NCI-H82 (cell line): ENCODE results near the gene NQO2.
A peak's percentile ranks its signal among the peaks of the same experiment; 100 is the strongest.
"Not testable (repeated sequence)": the region's sequence is repeated elsewhere in the genome, so short reads cannot be mapped to it uniquely, and the experiment has no call there.

ENCODE experiments used
- DNase-seq: peaks from one replicate; lab custom pipeline; 2025; lab: John Stamatoyannopoulos, UW

The NQO2 gene

DNA sequence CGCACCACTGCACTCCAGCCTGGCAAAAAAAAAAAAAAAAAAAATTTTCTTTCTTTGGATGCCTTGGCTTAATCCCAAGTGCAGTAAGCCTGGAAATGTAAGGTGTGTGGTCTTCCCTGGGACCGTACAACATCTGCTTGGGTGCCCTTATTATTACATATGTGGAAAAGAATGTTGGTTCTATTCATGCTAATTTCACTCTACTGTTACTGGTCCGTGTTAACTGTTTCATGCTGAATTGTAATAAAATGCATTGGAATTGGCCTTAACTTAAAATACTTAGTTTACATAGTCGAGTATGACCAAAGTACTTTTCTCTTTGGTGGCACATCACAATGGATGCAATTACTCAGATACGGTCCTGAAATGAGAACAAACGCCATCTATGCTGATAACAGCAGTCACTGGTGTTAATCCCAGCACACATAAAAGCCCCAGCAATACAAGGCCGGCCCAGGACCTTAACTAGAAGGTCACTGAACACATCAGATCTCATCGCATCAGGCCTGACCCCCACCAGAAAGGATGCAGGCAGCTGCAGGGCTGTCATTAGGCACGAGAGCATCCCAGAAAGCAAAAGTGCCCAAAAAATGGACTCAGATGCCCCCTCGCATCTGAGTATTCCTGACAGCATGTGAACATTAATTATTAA, 29.5 kb upstream of the NQO2 start:
- DNase-seq, result peak; percentile 46

DNA sequence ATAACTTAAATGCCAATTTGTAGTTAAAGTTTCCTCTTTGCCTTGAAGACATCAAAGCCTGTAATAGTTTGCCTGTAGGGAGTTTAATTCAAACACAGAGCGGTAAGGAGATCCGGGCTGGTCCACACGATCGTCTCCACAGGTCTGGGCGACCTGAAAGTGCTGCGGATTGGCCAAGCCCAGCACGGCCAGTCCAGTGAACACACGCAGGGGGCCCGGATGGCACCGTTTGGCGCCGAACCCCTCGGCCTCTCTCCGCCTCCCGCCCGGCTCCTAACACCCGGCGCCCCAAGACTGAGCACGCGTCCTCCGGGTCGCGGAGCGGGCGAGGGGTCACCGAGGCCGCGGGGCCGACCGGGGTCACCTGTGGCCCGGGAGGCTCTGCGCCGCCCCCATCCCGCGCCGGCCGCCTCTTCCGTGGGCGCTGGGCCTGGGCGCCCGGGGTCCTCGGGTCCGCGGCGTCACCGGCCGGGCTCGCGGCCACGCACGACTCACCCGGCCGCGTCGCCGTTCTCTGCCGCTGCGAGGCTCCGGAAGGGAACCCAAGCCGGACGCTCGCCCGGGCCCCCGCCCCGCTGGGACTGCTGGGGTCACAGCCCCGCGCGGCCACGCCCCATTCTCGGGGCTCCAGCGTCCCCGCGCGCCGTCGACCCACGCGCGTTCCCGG, 28.8 kb upstream of the NQO2 start:
- peak; percentile 54 for DNase-seq

DNA sequence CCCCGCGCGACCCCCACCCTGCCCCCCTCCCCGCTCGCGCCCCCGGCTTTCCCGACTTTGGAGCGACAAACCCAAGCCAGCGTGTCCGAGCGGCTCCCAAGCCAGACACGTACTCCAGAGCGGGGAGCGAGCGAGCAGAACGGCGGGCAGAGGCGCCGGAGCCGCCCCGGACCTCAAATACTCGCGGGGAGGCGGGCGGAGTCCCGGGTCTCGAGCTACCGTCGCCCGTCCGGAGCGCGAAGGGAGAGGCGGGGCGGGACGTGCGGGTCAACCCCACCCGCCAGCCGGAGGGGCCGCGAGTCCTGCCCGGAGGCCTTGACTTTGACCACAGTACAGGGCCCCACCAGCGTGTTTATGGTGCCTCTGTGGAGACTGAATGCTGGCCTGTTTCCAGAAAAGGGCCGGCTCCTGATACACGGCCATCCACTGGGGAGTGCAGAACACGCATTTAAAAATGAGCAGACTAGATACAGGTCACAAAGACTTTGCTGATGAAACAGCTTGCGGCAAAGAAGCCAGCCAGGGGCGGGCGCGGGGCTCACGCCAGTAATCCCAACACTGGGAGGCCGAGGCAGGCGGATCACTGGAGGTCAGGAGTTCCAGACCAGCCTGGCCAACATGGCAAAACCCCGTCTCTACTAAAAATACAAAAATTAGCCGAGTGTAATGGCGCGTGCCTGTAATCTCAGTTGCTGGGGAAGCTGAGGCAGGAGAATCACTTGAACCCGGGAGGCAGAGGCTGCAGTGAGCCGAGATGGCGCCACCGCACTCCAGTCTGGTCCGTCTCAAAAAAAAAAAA, 28.1 kb upstream of the NQO2 start, which contains the start of gene SERPINB6:
Gene SERPINB6 (minus strand): TSS at position 148 of the 799 bp plus-strand sequence. CDS start 12,235 bp downstream, outside the sequence.
- peak; percentile 70 for DNase-seq

DNA sequence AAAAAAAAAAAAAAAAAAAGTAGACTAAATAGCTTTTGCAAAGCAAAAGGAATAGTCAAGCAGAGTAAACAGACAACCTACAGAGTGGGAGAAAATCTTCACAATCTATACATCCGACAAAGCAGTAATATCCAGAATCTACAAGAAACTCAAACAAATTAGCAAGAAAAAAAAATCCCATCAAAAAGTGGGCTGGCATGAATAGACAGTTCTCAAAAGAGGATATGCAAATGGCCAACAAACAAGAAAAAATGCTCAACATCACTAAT, 27.5 kb upstream of the NQO2 start:
- DNase-seq, result not testable (repeated sequence)

DNA sequence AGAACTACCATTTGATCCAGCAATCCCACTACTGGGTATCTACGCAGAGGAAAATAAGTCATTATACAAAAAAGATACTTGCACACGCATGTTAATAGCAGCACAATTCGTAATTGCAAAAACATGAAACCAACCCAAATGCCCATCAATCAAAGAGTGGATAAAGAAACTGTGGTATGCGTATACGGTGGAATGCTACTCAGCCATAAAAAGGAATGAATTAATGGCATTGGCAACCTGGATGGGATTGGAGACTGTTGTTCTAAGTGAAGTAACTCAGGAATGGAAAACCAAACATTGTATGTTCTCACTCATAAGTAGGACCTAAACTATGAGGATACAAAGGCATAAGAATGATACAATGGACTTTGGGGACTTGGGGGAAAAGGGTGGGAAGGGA, 27.0 kb upstream of the NQO2 start:
- DNase-seq, result not testable (repeated sequence)

DNA sequence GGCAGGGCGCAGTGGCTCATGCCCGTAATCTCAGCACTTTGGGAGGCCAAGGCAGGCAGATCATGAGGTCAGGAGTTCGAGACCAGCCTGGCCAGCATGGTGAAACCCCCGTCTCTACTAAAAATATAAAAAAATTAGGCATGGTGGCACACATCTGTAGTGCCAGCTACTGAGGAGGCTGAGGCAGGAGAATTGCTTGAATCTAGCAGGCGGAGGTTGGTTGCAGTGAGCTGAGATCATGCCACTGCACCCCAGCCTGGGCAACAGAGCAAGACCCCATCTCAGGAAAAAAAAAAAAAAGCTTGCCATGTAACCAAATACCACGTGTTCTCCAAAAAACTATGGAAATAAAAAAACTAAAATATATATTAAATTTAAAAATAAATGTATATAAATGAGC, 26.5 kb upstream of the NQO2 start:
- DNase-seq, result not testable (repeated sequence)

DNA sequence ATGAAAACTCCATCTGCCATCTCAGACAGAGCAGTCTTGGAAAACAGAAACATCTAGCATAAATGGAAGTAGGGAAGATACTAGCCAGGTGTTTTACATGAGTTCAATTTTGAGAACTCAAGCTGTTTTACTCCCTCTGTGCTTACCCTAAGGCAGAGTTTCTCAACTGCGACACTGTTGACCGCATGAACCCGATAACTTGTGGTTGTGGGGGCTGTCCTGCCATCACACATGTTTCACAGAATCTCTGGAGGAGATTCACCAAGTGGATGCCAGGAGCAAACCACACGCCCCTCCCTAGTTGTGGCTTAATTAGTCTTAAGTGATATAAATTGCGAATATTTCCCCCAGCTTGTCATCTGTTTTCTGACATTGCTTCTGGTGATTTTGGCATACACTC, 26.0 kb upstream of the NQO2 start:
- no peak for DNase-seq

DNA sequence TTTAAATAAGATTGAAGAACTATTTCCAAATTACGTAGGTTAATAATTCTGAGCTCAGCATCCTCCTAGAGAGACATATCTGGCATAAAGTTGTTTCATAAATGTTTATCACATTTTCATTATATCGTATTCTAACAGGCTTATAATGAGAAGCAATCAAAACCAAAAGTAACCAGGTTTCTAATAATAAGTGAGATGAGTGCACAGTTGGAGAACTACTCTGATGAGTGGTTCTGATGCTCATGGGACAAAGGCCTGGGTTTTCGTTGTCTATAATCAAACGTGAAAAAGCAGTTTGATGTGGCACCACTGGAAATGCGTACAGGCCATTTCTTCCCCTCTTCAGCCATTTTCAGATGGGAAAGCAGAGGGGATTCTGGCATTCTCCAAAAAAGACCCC, 23.6 kb upstream of the NQO2 start:
- no peak for DNase-seq

- no peak for DNase-seq
Measured at GRCh38 chr6:2976571-2977085, 23.1 kb upstream of the NQO2 start.

GRCh38 chr6:2977290-2977689, 22.4 kb upstream of the NQO2 start:
- DNase-seq, result no peak

DNA sequence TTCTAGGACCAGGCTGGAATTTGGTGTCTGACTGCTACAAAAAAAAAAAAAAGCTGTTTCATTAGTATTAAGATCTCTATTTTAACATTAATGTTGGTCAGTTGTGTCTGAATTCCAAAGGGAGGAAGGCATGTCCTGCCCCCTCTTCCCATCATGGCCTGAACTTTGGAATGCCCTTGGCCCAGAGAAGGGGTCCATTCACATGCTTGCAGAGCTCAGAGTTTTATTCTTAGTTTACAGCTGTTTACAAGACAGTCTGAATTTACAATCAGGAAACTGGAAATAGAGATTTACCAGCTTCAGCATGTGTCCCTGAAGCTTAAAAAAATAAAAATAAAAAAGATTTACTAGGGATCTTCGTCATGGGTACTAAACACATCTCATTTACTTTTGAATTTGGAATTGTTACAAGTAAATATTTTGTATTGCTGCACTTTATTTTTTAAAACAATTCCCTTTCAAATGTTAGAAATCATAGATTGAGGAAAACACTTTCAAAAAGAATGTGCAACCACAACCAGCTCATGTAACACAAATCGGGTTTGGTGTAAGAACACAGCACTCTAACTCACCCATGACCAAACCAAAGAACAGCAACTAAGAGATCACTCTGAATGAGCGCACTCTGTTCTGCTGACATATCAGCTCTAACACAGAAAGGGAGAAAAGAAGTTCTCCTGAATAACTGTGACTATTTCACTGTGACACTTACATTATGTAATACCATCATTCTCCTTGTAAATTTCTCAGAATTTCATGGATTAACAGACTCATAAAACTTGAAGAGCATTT, 21.7 kb upstream of the NQO2 start:
- no peak for DNase-seq

- no peak for DNase-seq
Measured at GRCh38 chr6:2978923-2979322, 20.8 kb upstream of the NQO2 start.

- DNase-seq, result no peak
Measured at GRCh38 chr6:2979819-2980464, 19.8 kb upstream of the NQO2 start.

DNA sequence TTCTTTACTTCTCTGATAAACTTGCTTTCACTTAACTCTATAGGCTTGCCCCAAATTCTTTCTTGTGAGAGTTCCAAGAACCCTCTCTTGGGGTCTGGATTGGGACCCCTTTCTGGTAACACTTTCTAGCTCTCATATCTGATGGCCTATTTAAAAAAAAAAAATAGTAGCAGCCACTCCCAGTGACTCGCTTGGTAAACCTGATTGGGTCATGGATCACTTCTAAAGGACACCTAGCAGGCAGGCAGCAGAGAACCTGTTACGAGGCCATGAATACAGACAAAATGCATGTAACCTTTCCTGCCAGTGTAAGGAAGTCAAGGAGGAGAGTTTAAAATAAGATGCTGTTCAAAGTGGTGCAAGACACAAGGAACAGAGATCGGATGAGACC, 19.2 kb upstream of the NQO2 start:
- DNase-seq, result no peak

- no peak for DNase-seq
Measured at GRCh38 chr6:2982426-2983117, 17.1 kb upstream of the NQO2 start.

DNA sequence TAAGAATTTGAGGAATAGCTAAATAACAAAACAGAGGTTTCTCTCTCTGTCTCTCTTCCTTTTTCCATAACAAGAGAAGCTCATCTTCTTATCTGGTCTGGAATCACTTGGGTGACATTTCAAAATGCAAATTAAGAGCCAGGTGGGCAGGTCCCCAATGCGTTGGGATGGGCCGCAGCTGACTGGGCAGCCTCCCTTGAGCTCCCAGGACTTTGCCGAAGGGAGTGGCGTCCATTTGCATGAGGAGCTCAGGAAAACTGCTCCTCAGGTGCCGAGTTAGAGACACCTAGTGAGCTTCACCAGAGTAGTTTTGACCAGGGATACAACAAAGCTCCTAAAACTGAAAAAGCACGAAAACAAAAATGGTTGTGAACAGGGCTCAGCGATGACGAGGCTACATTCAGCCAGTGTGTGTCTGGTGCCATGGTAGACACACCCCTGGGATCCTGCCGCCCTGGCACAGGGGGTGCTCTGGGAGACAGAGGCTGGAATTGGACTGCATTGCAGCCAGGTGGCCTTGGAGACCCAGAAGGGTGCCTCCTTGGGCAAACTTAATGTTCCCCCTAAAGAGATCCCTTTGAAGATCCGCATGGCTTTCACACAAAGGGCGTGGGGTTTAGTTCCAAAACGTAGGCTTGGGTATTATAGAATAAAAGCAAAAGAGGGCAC, 14.8 kb upstream of the NQO2 start:
- DNase-seq, result no peak

GRCh38 chr6:2986722-2987221, 12.9 kb upstream of the NQO2 start:
- DNase-seq, result no peak

DNA sequence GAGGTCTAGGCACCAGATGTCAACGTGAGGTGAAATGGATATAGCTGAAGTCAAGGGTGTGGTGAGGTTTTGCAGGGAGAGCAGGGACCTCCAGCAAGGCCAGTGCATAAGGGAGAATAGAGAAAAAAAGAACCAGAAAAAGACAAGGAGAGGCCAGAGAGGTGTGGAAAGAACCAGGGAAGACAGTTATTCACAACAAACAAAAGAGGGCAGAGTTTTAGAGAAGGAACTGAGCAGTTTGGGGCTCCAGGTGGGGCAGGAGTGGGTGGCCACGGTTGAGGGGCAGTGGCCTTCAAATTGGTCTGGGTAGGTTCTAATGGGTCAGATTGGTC, 11.6 kb upstream of the NQO2 start:
- no peak for DNase-seq

GRCh38 chr6:2988426-2989331, 11.0 kb upstream of the NQO2 start:
- peak; percentile 94 for DNase-seq
